ENCODE data around the gene HBM.
"Not testable (repeated sequence)": the region's sequence is repeated elsewhere in the genome, so short reads cannot be mapped to it uniquely, and the experiment has no call there.

The HBM gene

GRCh38 chr16:193441-193840, 27.7 kb downstream of the HBM start:
- CTCF ChIA-PET: no interaction called here
- H3K4me3 Mint-ChIP-seq: no peak overlapping the region
- no peak for DNase-seq
- H3K27me3 Mint-ChIP-seq: no peaks in the 10 kb centered on the region
- H3K36me3 Mint-ChIP-seq: peaks cover 51% of the 10 kb centered on the region
- peaks cover 11% of the 10 kb centered on the region for H3K4me1 Mint-ChIP-seq
- no peaks in the 10 kb centered on the region for H3K9me3 Mint-ChIP-seq
- no peak overlapping the region for H3K27ac Mint-ChIP-seq

- Mint-ChIP-seq H3K27me3 (no peaks in the 10 kb centered on the region), H3K36me3 (peaks cover 49% of the 10 kb centered on the region), H3K27ac (no peak overlapping the region), H3K4me3 (no peak overlapping the region), H3K4me1 (peaks cover 3% of the 10 kb centered on the region), H3K9me3 (no peaks in the 10 kb centered on the region)
- CTCF ChIA-PET: no interaction called here
- DNase-seq: no peak
Measured at GRCh38 chr16:194516-194915, 28.7 kb downstream of the HBM start.

GRCh38 chr16:200388-200787, 34.6 kb downstream of the HBM start:
- peaks cover 35% of the 10 kb centered on the region for H3K36me3 Mint-ChIP-seq
- CTCF ChIA-PET: interaction anchor here (1.0 kb wide), 1 partner anchor 134 kb away, joined by 3 read pairs; no protein-coding TSS in a partner anchor
- H3K9me3 Mint-ChIP-seq: no peaks in the 10 kb centered on the region
- no peak overlapping the region for H3K27ac Mint-ChIP-seq
- H3K4me1 Mint-ChIP-seq: no peaks in the 10 kb centered on the region
- no peak overlapping the region for H3K4me3 Mint-ChIP-seq
- DNase-seq: no peak
- no peaks in the 10 kb centered on the region for H3K27me3 Mint-ChIP-seq

GRCh38 chr16:203246-203645, 37.5 kb downstream of the HBM start:
- CTCF ChIA-PET: no interaction called here
- H3K36me3 Mint-ChIP-seq: peaks cover 42% of the 10 kb centered on the region

GRCh38 chr16:204046-204445, 38.3 kb downstream of the HBM start:
- CTCF ChIA-PET: not testable (repeated sequence)

More at GRCh38 chr16:203246-203645, 37.5 kb downstream of the HBM start:
- no peak overlapping the region for H3K27ac Mint-ChIP-seq
- no peak for DNase-seq
- peaks cover 5% of the 10 kb centered on the region for H3K4me1 Mint-ChIP-seq
- H3K4me3 Mint-ChIP-seq: no peak overlapping the region
- H3K9me3 Mint-ChIP-seq: no peaks in the 10 kb centered on the region
- no peaks in the 10 kb centered on the region for H3K27me3 Mint-ChIP-seq

GRCh38 chr16:209359-209758, 43.6 kb downstream of the HBM start:
- H3K4me3 Mint-ChIP-seq, DNase-seq, H3K9me3 Mint-ChIP-seq, H3K27me3 Mint-ChIP-seq, H3K4me1 Mint-ChIP-seq, H3K27ac Mint-ChIP-seq: not testable (repeated sequence)
- CTCF ChIA-PET: interaction anchor here (1.4 kb wide), 1 partner anchor 153 kb away, joined by 3 read pairs; no protein-coding TSS in a partner anchor
- peaks cover 35% of the 10 kb centered on the region for H3K36me3 Mint-ChIP-seq

More at GRCh38 chr16:204046-204445, 38.3 kb downstream of the HBM start:
- H3K4me3 Mint-ChIP-seq, H3K9me3 Mint-ChIP-seq, DNase-seq, H3K4me1 Mint-ChIP-seq, H3K27me3 Mint-ChIP-seq, H3K27ac Mint-ChIP-seq: not testable (repeated sequence)
- H3K36me3 Mint-ChIP-seq: peaks cover 38% of the 10 kb centered on the region

- H3K9me3 Mint-ChIP-seq, H3K4me1 Mint-ChIP-seq, H3K27ac Mint-ChIP-seq, H3K27me3 Mint-ChIP-seq, H3K4me3 Mint-ChIP-seq, DNase-seq, CTCF ChIA-PET: not testable (repeated sequence)
- peaks cover 37% of the 10 kb centered on the region for H3K36me3 Mint-ChIP-seq
Measured at GRCh38 chr16:211631-212180, 45.9 kb downstream of the HBM start.

- H3K4me1 Mint-ChIP-seq: no peaks in the 10 kb centered on the region
- CTCF ChIA-PET: interaction anchor here (0.8 kb wide), 1 partner anchor 106 kb away, joined by 3 read pairs; no protein-coding TSS in a partner anchor
- H3K36me3 Mint-ChIP-seq: peaks cover 34% of the 10 kb centered on the region
- no peaks in the 10 kb centered on the region for H3K27me3 Mint-ChIP-seq
- no peak overlapping the region for H3K4me3 Mint-ChIP-seq
- no peak for DNase-seq
- no peaks in the 10 kb centered on the region for H3K9me3 Mint-ChIP-seq
- H3K27ac Mint-ChIP-seq: no peak overlapping the region
Measured at GRCh38 chr16:212999-213398, 47.2 kb downstream of the HBM start.

Measured in activated naive CD4-positive, alpha-beta T cell treated with anti-CD3 and anti-CD28 coated beads, Interleukin-2, amount 10 ng/mL, durations not matched to agents 7 days and 5 days (primary cell).